ENCODE measurements around the gene TNRC6C.

GRCh38 chr17:78053777-78054468, 95.4 kb downstream of the TNRC6C start:
- TF ChIP-seq, protein P1, sequence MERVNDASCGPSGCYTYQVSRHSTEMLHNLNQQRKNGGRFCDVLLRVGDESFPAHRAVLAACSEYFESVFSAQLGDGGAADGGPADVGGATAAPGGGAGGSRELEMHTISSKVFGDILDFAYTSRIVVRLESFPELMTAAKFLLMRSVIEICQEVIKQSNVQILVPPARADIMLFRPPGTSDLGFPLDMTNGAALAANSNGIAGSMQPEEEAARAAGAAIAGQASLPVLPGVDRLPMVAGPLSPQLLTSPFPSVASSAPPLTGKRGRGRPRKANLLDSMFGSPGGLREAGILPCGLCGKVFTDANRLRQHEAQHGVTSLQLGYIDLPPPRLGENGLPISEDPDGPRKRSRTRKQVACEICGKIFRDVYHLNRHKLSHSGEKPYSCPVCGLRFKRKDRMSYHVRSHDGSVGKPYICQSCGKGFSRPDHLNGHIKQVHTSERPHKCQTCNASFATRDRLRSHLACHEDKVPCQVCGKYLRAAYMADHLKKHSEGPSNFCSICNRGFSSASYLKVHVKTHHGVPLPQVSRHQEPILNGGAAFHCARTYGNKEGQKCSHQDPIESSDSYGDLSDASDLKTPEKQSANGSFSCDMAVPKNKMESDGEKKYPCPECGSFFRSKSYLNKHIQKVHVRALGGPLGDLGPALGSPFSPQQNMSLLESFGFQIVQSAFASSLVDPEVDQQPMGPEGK (CRISPR knock-in tag; IDR thresholded peaks at IDR 0.05; ENCODE audit: borderline replicate concordance), result no peak
- TF ChIP-seq, protein P2, sequence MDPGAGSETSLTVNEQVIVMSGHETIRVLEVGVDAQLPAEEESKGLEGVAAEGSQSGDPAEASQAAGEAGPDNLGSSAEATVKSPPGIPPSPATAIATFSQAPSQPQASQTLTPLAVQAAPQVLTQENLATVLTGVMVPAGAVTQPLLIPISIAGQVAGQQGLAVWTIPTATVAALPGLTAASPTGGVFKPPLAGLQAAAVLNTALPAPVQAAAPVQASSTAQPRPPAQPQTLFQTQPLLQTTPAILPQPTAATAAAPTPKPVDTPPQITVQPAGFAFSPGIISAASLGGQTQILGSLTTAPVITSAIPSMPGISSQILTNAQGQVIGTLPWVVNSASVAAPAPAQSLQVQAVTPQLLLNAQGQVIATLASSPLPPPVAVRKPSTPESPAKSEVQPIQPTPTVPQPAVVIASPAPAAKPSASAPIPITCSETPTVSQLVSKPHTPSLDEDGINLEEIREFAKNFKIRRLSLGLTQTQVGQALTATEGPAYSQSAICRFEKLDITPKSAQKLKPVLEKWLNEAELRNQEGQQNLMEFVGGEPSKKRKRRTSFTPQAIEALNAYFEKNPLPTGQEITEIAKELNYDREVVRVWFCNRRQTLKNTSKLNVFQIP (CRISPR knock-in tag; IDR thresholded peaks at IDR 0.05; ENCODE audit: borderline replicate concordance, low read depth), result no peak
- TF ChIP-seq ZFP3 (CRISPR knock-in tag; IDR thresholded peaks at IDR 0.05) (no peak), GLIS3 (CRISPR knock-in tag; IDR thresholded peaks at IDR 0.05) (no peak), OSR1 (CRISPR knock-in tag; IDR thresholded peaks at IDR 0.05) (no peak)

Measured in SK-N-SH treated with all-trans-retinoic acid at 6 μM for 48 hours (cell line).